Measurements from ENCODE around the gene ZMYND11.

The ZMYND11 gene

GRCh38 chr10:275680-276079 is 140.4 kb downstream of the ZMYND11 start:
- H3K27ac ChIP-seq = no peak overlapping the region
- TF ChIP-seq ZFX (IDR thresholded peaks at IDR 0.05; ENCODE audit: borderline replicate concordance) (no peak), CTCF (IDR thresholded peaks at IDR 0.05) (no peak)

- H3K27ac ChIP-seq = no peak overlapping the region
- TF ChIP-seq ZFX (IDR thresholded peaks at IDR 0.05; ENCODE audit: borderline replicate concordance) (no peak), CTCF (IDR thresholded peaks at IDR 0.05) (no peak)
These were observed 142.7 kb downstream of the ZMYND11 start for GRCh38 chr10:277963-278362.

- TF ChIP-seq CTCF (IDR thresholded peaks at IDR 0.05) (no peak), ZFX (IDR thresholded peaks at IDR 0.05; ENCODE audit: borderline replicate concordance) (no peak)
These were observed 143.5 kb downstream of the ZMYND11 start for GRCh38 chr10:278707-279106.

GRCh38 chr10:279232-279631 is 144.0 kb downstream of the ZMYND11 start:
- TF ChIP-seq CTCF (IDR thresholded peaks at IDR 0.05) (no peak), ZFX (IDR thresholded peaks at IDR 0.05; ENCODE audit: borderline replicate concordance) (no peak)
- no peak overlapping the region for H3K27ac ChIP-seq

More at GRCh38 chr10:278707-279106, 143.5 kb downstream of the ZMYND11 start:
- H3K27ac ChIP-seq = no peak overlapping the region

GRCh38 chr10:279655-280054 is 144.4 kb downstream of the ZMYND11 start:
- TF ChIP-seq ZFX (IDR thresholded peaks at IDR 0.05; ENCODE audit: borderline replicate concordance) (no peak), CTCF (IDR thresholded peaks at IDR 0.05) (peak; percentile 14; the same call in 1 of the 2 replicates)

GRCh38 chr10:282294-283139 is 147.3 kb downstream of the ZMYND11 start:
- TF ChIP-seq CTCF (IDR thresholded peaks at IDR 0.05) (no peak), ZFX (IDR thresholded peaks at IDR 0.05; ENCODE audit: borderline replicate concordance) (no peak)
- H3K27ac ChIP-seq = no peak overlapping the region

More at GRCh38 chr10:279655-280054, 144.4 kb downstream of the ZMYND11 start:
- H3K27ac ChIP-seq = no peak overlapping the region

GRCh38 chr10:283140-283479 is 147.9 kb downstream of the ZMYND11 start:
- no peak for TF ChIP-seq ZFX (IDR thresholded peaks at IDR 0.05; ENCODE audit: borderline replicate concordance)
- TF ChIP-seq CTCF (IDR thresholded peaks at IDR 0.05) = no peak
- H3K27ac ChIP-seq = no peak overlapping the region
